ENCODE measurements around the gene ZNF785. TPM values are rescaled to one million over a fixed set of nuclear protein-coding genes. Genes with fewer than 3 reads are reported as not detected.

The ZNF785 gene
- total RNA-seq, 1 donor from 2014 or later: 9.3 TPM

DNA sequence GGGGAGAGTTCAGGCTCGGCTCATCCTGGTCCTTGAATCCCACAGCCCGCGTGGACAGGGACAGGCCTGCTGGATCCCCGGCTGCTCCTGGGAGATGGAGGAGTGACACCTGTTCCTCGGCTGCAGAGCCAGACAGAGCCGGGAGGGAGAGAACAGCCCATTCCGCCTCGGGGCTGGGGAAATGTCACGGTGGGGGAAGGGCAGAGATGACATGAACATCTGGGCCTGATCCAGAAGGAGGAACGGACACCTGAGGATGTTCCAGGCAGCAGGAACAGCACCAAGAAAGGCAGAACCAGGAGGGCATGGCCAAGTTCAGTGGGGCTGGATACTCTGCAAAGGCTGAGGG, 29.4 kb downstream of the ZNF785 start:
- H3K27ac ChIP-seq (ENCODE audit: low read depth, low read length): no peak overlapping the region
- Mint-ChIP-seq H3K27ac (ENCODE audit: unreplicated experiment) (no peak overlapping the region), H3K36me3 (ENCODE audit: low read depth, unreplicated experiment) (no peaks in the 10 kb centered on the region), H3K4me1 (ENCODE audit: low read depth, unreplicated experiment) (peaks cover 5% of the 10 kb centered on the region), H3K4me3 (ENCODE audit: unreplicated experiment) (peak overlapping the region; percentile 62), H3K27me3 (ENCODE audit: low read depth, unreplicated experiment) (no peaks in the 10 kb centered on the region), H3K9me3 (ENCODE audit: unreplicated experiment) (no peaks in the 10 kb centered on the region)
- peaks cover 9% of the 10 kb centered on the region for H3K4me1 ChIP-seq (ENCODE audit: insufficient read depth, low read length)
- H3K4me2 ChIP-seq (ENCODE audit: low read length): no peak overlapping the region
- no peaks in the 10 kb centered on the region for H3K9me3 ChIP-seq (ENCODE audit: insufficient read depth, low read depth, low read length)
- TF ChIP-seq, protein P1, sequence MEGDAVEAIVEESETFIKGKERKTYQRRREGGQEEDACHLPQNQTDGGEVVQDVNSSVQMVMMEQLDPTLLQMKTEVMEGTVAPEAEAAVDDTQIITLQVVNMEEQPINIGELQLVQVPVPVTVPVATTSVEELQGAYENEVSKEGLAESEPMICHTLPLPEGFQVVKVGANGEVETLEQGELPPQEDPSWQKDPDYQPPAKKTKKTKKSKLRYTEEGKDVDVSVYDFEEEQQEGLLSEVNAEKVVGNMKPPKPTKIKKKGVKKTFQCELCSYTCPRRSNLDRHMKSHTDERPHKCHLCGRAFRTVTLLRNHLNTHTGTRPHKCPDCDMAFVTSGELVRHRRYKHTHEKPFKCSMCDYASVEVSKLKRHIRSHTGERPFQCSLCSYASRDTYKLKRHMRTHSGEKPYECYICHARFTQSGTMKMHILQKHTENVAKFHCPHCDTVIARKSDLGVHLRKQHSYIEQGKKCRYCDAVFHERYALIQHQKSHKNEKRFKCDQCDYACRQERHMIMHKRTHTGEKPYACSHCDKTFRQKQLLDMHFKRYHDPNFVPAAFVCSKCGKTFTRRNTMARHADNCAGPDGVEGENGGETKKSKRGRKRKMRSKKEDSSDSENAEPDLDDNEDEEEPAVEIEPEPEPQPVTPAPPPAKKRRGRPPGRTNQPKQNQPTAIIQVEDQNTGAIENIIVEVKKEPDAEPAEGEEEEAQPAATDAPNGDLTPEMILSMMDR (IDR thresholded peaks at IDR 0.05; ENCODE audit: insufficient read depth, low read depth, low read length): no peak
- peaks cover 24% of the 10 kb centered on the region for H3K79me2 ChIP-seq (ENCODE audit: insufficient read depth, low read length)
- H3K4me3 ChIP-seq (ENCODE audit: insufficient read depth, low read depth, low read length): no peak overlapping the region
- FAIRE-seq (no peak), DNase-seq (ENCODE audit: low read depth) (no peak)
- H2AFZ ChIP-seq (ENCODE audit: low read depth, low read length): no peak overlapping the region
- H3K36me3 ChIP-seq (ENCODE audit: insufficient read depth, low read length): no peaks in the 10 kb centered on the region
- H4K20me1 ChIP-seq (ENCODE audit: insufficient read depth, low read length): peaks cover 5% of the 10 kb centered on the region
- H3K27me3 ChIP-seq (ENCODE audit: insufficient read depth, low read length): no peaks in the 10 kb centered on the region
- H3K9ac ChIP-seq (ENCODE audit: low read length): no peak overlapping the region

DNA sequence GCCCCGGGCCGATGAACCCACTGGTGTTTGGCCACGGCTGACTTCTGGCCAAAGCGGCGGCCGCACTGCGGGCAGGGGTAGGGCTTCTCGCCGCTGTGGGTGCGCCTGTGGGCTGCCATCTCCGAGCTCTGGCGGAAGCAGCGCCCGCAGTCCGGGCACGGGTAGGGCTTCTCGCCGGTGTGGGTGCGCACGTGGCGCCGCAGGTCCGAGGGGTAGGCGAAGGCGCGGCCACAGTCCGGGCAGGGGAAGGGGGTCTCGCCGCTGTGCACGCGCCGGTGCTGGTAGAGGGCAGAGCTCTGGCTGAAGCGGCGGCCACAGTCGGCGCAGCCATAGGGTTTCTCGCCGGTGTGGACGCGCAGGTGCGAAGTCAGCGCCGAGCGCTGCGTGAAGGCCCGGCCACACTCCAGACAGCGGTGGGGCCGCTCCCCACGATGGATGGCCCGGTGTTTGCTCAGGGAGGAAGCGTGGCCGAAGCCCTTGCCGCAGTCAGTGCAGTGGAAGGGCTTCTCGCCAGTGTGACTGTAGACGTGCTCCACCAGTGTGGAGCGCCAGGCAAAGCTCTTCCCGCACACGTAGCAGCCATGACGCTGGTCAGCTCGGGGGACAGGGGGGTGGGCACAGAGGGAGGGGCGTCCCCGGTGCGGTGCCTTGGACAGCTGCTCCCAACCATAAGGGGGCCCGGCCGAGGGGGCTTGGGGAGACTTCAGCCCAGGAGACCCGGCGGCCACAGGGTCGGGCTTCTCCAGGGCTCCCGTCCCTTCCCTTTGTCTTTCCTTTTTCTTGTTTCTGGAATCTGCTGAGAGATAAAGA, 30.0 kb downstream of the ZNF785 start:
- no peak overlapping the region for H3K4me2 ChIP-seq (ENCODE audit: low read length)
- H3K4me1 Mint-ChIP-seq (ENCODE audit: low read depth, unreplicated experiment): peaks cover 5% of the 10 kb centered on the region
- H3K27ac ChIP-seq (ENCODE audit: low read depth, low read length): no peak overlapping the region
- no peak overlapping the region for H3K4me3 ChIP-seq (ENCODE audit: insufficient read depth, low read depth, low read length)
- no peak overlapping the region for H2AFZ ChIP-seq (ENCODE audit: low read depth, low read length)
- H3K27me3 Mint-ChIP-seq (ENCODE audit: low read depth, unreplicated experiment): no peaks in the 10 kb centered on the region
- TF ChIP-seq, protein P1 (IDR thresholded peaks at IDR 0.05; ENCODE audit: insufficient read depth, low read depth, low read length): no peak
- H4K20me1 ChIP-seq (ENCODE audit: insufficient read depth, low read length): peaks cover 5% of the 10 kb centered on the region
- no peaks in the 10 kb centered on the region for H3K9me3 Mint-ChIP-seq (ENCODE audit: unreplicated experiment)
- no peaks in the 10 kb centered on the region for H3K9me3 ChIP-seq (ENCODE audit: insufficient read depth, low read depth, low read length)
- DNase-seq (ENCODE audit: low read depth) (no peak), FAIRE-seq (no peak)
- no peaks in the 10 kb centered on the region for H3K36me3 ChIP-seq (ENCODE audit: insufficient read depth, low read length)
- peaks cover 9% of the 10 kb centered on the region for H3K4me1 ChIP-seq (ENCODE audit: insufficient read depth, low read length)
- no peak overlapping the region for H3K9ac ChIP-seq (ENCODE audit: low read length)
- peaks cover 24% of the 10 kb centered on the region for H3K79me2 ChIP-seq (ENCODE audit: insufficient read depth, low read length)
- H3K4me3 Mint-ChIP-seq (ENCODE audit: unreplicated experiment): peak overlapping the region; percentile 62
- no peak overlapping the region for H3K27ac Mint-ChIP-seq (ENCODE audit: unreplicated experiment)
- no peaks in the 10 kb centered on the region for H3K36me3 Mint-ChIP-seq (ENCODE audit: low read depth, unreplicated experiment)
- H3K27me3 ChIP-seq (ENCODE audit: insufficient read depth, low read length): no peaks in the 10 kb centered on the region

DNA sequence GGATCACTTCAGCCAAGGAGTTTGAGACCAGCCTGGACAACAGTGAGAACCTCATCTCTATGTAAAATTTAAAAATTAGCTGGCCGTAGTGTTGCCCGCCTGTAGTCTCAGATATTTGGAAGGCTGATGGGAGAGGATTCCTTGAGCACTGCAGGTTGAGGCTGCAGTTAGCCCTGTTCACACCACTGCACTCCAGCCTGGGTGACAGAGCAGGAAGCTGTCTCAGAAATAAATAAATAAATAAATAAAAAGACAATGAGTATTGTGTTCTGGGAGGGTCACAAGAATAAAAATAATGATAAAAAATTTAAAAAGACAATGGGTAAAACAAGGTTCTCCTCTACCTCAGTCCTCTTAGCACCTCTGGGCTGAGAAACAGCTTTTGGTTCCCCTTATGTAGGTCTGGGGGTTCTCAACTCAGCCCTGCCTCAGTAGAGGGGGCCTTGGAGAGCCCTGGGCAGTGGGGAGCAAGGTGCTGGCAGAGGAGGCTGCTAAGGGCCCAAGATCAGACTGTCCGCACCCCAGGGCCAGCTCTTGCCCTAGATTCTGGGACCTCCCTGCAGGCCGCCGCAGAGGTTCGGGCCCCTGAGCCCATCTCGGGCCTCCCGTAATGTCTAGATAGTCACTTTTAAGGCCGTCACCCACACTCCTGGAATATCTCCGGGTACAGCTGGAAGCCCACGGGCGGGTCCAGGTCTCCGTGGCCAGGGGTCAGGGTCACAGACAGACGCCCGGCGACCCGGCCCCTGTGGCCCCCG, 30.8 kb downstream of the ZNF785 start:
- Histone ChIP-seq H3K36me3 (ENCODE audit: insufficient read depth, low read length) (no peaks in the 10 kb centered on the region), H2AFZ (ENCODE audit: low read depth, low read length) (no peak overlapping the region), H3K4me3 (ENCODE audit: insufficient read depth, low read depth, low read length) (no peak overlapping the region), H3K27ac (ENCODE audit: low read depth, low read length) (no peak overlapping the region), H4K20me1 (ENCODE audit: insufficient read depth, low read length) (peaks cover 5% of the 10 kb centered on the region), H3K9me3 (ENCODE audit: insufficient read depth, low read depth, low read length) (no peaks in the 10 kb centered on the region), H3K9ac (ENCODE audit: low read length) (no peak overlapping the region), H3K79me2 (ENCODE audit: insufficient read depth, low read length) (peaks cover 24% of the 10 kb centered on the region), H3K4me1 (ENCODE audit: insufficient read depth, low read length) (peaks cover 9% of the 10 kb centered on the region), H3K27me3 (ENCODE audit: insufficient read depth, low read length) (no peaks in the 10 kb centered on the region), H3K4me2 (ENCODE audit: low read length) (no peak overlapping the region)
- Mint-ChIP-seq H3K27me3 (ENCODE audit: low read depth, unreplicated experiment) (no peaks in the 10 kb centered on the region), H3K36me3 (ENCODE audit: low read depth, unreplicated experiment) (no peaks in the 10 kb centered on the region), H3K4me3 (ENCODE audit: unreplicated experiment) (no peak overlapping the region), H3K4me1 (ENCODE audit: low read depth, unreplicated experiment) (peaks cover 5% of the 10 kb centered on the region), H3K9me3 (ENCODE audit: unreplicated experiment) (no peaks in the 10 kb centered on the region), H3K27ac (ENCODE audit: unreplicated experiment) (no peak overlapping the region)
- no peak for FAIRE-seq
- no peak for DNase-seq (ENCODE audit: low read depth)
- TF ChIP-seq EZH2 (IDR thresholded peaks at IDR 0.05; ENCODE audit: insufficient read depth, low read length): no peak
- TF ChIP-seq, protein P1 (IDR thresholded peaks at IDR 0.05; ENCODE audit: insufficient read depth, low read depth, low read length): no peak

Data from astrocyte (in vitro differentiated cells and primary cell).